GM12891 (cell line): Measurements from ENCODE around the gene LDB2.

Source experiments
- POLR2A ChIP-seq: IDR thresholded peaks from 2 replicates; pipeline ENCODE4 v1.6.1; 2011; ENCODE audit warnings: low read depth, low read length, control low read depth
- POLR2AphosphoS5 ChIP-seq: IDR thresholded peaks from 2 replicates; pipeline ENCODE4 v1.6.1; 2011; ENCODE audit warnings: low read depth, low read length, control low read depth
- SPI1 ChIP-seq: IDR thresholded peaks from 2 replicates; pipeline ENCODE4 v1.6.1; 2011; ENCODE audit warnings: low read depth, low read length, control low read depth
- TAF1 ChIP-seq: IDR thresholded peaks from 2 replicates; pipeline ENCODE4 v1.6.1; 2011; ENCODE audit warnings: low read depth, low read length, control low read depth

GRCh38 chr4:16462656-16463055 is 435.8 kb downstream of the LDB2 start:
- TF ChIP-seq POLR2A: no peak
- no peak for TF ChIP-seq POLR2AphosphoS5
- TF ChIP-seq TAF1: no peak
- no peak for TF ChIP-seq SPI1
